GM21360 (cell line): ENCODE results near the gene CNR2.
"Not testable (repeated sequence)": the region's sequence is repeated elsewhere in the genome, so short reads cannot be mapped to it uniquely, and the experiment has no call there.

ENCODE experiments used
- ATAC-seq: cut with Tn5 transposase; IDR thresholded peaks from one replicate; pipeline ENCODE4 v1.9.1; 2021; ENCODE audit warnings: mild to moderate bottlenecking, moderate library complexity; ENCODE audit not compliant: unreplicated experiment

The CNR2 gene

GRCh38 chr1:23889074-23889473 is 24.1 kb downstream of the CNR2 start:
- no peak for ATAC-seq

GRCh38 chr1:23885222-23885621 is 27.9 kb downstream of the CNR2 start:
- ATAC-seq: no peak

DNA sequence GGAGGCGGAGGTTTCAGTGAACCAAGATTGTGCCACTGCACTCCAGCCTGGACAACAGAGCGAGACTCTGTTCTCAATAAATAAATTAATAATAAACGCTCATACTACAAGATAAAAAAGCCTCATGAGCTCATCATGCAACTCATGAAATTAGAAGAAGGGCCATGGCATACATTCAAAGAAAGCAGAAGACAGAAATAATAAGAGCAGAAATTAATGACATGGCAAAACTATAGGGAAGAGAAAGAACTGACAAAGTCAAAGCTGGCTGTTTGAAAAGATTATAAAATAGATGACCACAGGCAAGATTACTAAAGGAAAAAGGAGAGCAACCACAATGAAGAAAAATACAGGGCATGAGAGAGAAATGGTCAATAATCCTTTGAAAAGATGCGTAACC is 30.4 kb downstream of the CNR2 start:
- ATAC-seq: no peak

- ATAC-seq: no peak
Observed at GRCh38 chr1:23879809-23880208, 33.4 kb downstream of the CNR2 start.

GRCh38 chr1:23878668-23879067 is 34.5 kb downstream of the CNR2 start:
- no peak for ATAC-seq

DNA sequence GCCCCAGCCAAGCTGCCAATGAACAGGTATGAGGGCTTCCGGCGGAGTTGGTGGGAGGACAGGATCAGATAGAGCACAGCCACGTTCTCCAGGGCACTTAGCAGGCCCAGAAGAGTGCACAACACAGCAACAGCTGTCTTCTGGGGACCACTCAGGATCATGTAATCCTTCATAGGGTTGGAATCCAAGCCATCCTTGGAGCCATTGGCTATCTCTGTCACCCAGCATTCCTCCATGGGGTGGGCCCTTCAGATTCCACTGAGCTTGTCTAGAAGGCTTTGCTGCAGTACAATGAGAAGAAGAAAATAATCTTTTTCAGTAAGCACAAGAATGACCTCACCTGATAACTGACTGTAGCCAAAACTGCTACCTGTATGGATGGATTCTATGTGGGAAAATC is 37.8 kb downstream of the CNR2 start:
- no peak for ATAC-seq

DNA sequence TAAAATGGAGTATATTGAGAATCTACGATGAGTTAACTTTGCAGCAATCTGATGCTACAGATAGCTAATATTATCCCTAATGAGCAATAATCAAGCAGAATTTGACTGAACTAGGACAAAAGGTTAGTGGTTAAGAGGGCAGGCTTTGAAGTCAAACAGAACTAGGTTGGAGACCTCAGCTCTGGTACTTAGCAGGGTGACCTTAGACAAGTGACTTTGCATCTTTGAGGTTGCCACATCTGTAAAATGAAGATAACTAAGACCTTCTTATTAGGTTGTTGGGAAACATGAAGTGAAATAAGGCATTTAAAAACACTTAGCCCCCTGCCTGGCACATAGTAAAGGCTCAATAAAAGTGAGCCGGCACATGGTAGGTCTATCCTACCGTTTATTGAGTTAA is 40.7 kb downstream of the CNR2 start:
- ATAC-seq: no peak

- peak; percentile 2 for ATAC-seq
Observed at GRCh38 chr1:23869051-23869450, 44.1 kb downstream of the CNR2 start.

GRCh38 chr1:23868557-23869016 is 44.6 kb downstream of the CNR2 start:
- peak; percentile 14 for ATAC-seq

GRCh38 chr1:23867895-23868556 is 45.1 kb downstream of the CNR2 start, which contains the start of gene FUCA1:
Gene FUCA1 (minus strand): TSS chr1:23868290. CDS start chr1:23868286, 4 bp downstream.
- peak; percentile 89 for ATAC-seq

- ATAC-seq: peak; percentile 7
Observed at GRCh38 chr1:23867542-23867894, 45.6 kb downstream of the CNR2 start.

GRCh38 chr1:23865543-23865930 is 47.6 kb downstream of the CNR2 start:
- no peak for ATAC-seq

GRCh38 chr1:23864801-23865542 is 48.2 kb downstream of the CNR2 start:
- no peak for ATAC-seq

- ATAC-seq: no peak
Observed at GRCh38 chr1:23862640-23863039, 50.5 kb downstream of the CNR2 start.

- no peak for ATAC-seq
Observed at GRCh38 chr1:23854568-23854967, 58.6 kb downstream of the CNR2 start.

DNA sequence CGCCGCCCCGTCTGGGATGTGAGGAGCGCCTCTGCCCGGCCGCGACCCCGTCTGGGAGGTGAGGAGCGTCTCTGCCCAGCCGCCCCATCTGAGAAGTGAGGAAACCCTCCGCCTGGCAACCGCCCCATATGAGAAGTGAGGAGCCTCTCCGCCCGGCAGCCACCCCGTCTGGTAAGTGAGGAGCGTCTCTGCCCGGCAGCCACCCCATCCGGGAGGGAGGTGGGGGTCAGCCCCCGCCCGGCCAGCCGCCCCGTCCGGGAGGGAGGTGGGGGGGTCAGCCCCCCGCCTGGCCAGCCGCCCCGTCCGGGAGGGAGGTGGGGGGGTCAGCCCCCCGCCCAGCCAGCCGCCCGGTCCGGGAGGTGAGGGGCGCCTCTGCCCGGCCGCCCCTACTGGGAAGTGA is 60.0 kb downstream of the CNR2 start:
- ATAC-seq: not testable (repeated sequence)

DNA sequence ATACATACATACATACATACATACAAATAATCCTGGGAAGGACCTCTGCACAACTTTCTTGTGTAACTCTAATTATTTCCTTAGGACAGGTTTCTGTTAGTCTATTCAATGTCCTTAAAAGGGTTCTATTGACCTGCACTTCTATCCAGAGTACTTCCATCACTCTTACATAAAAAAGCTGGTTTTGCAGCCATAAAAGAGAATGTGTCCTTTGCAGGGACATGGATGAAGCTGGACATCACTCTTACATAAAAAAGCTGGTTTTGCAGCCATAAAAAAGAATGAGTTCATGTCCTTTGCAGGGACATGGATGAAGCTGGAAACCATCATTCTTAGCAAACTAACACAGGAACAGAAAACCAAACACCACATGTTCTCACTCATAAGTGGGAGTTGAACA is 61.8 kb downstream of the CNR2 start:
- not testable (repeated sequence) for ATAC-seq

DNA sequence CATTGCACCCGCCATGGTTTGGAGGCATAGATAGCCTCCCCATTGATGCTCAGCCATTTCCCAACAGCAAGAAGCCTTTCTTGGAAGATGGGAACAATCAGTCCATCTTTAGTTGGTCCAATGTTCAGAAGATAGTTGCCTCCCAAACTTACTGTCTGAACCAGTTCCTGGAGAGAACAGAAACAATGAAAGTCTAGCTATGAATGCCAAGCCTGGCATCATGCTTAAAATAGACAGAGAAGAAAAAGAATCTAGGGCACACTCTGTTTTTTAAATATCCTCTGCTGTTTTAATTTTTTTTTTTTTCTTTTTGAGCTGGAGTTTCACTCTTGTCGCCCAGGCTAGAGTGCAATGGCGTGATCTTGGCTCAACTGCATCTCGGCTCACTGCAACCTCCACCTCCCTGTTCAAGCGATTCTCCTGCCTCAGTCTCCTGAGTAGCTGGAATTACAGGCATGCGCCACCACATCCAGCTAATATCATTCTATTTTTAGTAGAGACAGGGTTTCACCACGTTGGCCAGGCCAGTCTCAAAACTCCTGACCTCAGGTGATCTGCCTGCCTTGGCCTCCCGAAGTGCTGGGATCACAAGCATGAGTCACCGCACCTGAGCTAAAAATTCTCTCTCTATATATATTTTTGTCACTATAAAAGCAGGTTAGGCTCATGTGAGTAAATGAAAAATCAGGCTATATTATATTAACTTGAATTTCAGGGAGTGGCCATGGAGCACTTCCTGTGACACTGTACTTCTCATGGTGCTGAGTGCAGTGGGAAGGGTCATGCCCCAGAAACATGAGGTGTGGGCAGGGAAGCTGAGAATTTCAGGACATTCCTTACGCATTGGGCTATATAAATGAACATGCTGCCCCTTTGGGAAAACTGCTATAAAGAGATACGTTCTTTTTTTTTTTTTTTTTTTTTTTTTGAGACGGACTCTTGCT is 64.2 kb downstream of the CNR2 start:
- ATAC-seq: no peak

- not testable (repeated sequence) for ATAC-seq
Observed at GRCh38 chr1:23847482-23848095, 65.6 kb downstream of the CNR2 start.

DNA sequence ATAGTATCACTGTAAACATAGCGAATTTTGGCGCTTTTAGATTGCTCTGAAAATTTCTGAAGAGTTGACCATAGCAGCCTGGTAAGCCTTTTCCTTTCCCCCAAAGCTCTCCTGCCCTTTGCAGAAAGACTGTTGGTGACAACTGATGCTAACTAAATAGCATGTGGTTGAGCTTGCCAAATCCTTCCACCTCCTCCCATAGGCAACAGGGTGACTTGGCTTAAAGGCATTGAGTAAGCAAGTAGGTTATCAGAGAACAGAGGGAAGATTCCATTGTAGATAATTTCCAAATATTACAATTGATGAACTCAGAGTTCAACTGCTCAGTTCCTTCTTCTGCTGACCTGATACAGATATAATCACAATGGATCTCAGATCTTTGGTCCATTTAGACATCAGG is 68.0 kb downstream of the CNR2 start:
- no peak for ATAC-seq

DNA sequence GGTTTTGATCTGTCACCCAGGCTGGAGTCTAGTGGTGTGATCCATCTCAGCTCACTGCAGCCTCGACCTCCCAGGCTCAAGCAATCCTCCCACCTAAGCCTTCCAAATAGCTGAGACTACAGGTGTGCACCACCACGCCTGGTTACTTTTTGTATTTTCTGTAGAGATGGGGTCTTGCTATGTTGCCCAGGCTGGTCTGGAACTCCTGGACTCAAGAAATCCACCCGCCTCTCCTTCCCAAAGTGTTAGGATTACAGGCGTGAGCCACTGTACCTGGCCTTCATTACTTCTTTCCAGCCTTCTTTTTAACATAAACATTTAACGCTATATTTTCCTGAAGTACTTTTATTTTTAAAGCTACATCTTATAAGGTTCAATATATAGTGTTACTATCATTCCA is 69.5 kb downstream of the CNR2 start:
- no peak for ATAC-seq
